Colonic mucosa (tissue), 4 donors: ENCODE results near the gene HBS1L. TPM values are rescaled to one million over a fixed set of nuclear protein-coding genes. Genes with fewer than 3 reads are reported as not detected.

Source experiments
- DNase-seq: peaks from one replicate; pipeline ENCODE4 v3.0.0-alpha.2; 2020
- H3K27ac ChIP-seq: fragments of 200-600 bp; one replicate; pipeline ENCODE4 v1.8.0; 2021
- H3K27me3 ChIP-seq: fragments of 200-600 bp; one replicate; pipeline ENCODE4 v1.8.0; 2021
- H3K36me3 ChIP-seq: fragments of 200-600 bp; one replicate; pipeline ENCODE4 v1.8.0; 2021
- H3K4me1 ChIP-seq: fragments of 200-600 bp; one replicate; pipeline ENCODE4 v1.8.0; 2021; ENCODE audit warnings: mild to moderate bottlenecking
- H3K4me3 ChIP-seq: fragments of 200-600 bp; one replicate; pipeline ENCODE4 v1.8.0; 2021
- H3K9ac ChIP-seq, 2 donors: one replicate each; pipeline ENCODE4 v1.7.0; 2013; ENCODE audit warnings: control low read depth in 2 of 2, low read depth in 2 of 2, low read length in 2 of 2
- H3K9me3 ChIP-seq: fragments of 200-600 bp; one replicate; pipeline ENCODE4 v1.8.0; 2021
- CTCF ChIP-seq: fragments of 200-600 bp; IDR thresholded peaks from one replicate; pipeline ENCODE4 v1.8.0; 2022; ENCODE audit warnings: antibody characterized with exemption, mild to moderate bottlenecking
- intact Hi-C: fragments of 100-400 bp; cut with DNase I; formaldehyde crosslinking; loops from one replicate; pipeline ENCODE4 v1.14.1; 2022
- total RNA-seq, 2 donors: library from RNA; stranded (reverse); fragmentation: NEBNext Ultra II Directional in 1 of 2; extraction: Animal tissue kit (Norgen Biotek cat#: 25700) in 1 of 2; gene quantifications; one replicate each; pipeline ENCODE4 v1.2.1, GENCODE V29; 2021
- donor health status: healthy.
- donor health status: DM: no; HTN: no; CAD: no.
- donor health status: DM: no; HTN: no; CAD: no.

The HBS1L gene
- total RNA-seq, 2 donors from 2014 or later, result 58.1 to 59.7 TPM

DNA sequence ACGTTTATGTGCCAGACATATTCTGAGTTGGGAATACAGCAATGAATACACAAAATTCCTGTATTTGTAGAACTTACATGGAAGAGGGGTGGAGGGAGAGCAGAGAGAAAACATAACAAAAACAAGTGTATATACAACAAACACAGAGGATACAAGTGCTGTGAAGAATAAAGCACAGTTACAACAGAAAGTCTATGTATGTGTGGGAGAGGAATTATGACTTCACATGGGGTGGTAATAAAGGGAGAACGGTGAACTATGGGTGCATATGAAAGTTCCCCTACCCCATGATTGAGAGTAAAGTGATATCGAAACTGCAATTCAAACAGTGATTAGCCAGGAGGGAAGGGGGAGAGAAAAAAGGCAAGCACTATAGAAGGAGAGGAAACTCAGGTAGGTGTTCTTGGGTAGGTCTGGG is 24.6 kb downstream of the HBS1L start:
- Histone ChIP-seq H3K27me3 (no peaks in the 10 kb centered on the region), H3K9ac (no peak overlapping the region), H3K4me3 (no peak overlapping the region), H3K27ac (no peak overlapping the region), H3K4me1 (no peaks in the 10 kb centered on the region), H3K9me3 (no peaks in the 10 kb centered on the region), H3K36me3 (no peaks in the 10 kb centered on the region)
- TF ChIP-seq CTCF, result no peak
- intact Hi-C loops, result no loop called here
- no peak for DNase-seq

GRCh38 chr6:135025775-135026174 is 28.8 kb downstream of the HBS1L start:
- no peaks in the 10 kb centered on the region for H3K36me3 ChIP-seq
- H3K4me3 ChIP-seq, result no peak overlapping the region
- H3K9ac ChIP-seq, result no peak overlapping the region
- TF ChIP-seq CTCF, result no peak
- H3K9me3 ChIP-seq, result no peaks in the 10 kb centered on the region
- H3K27ac ChIP-seq, result no peak overlapping the region
- intact Hi-C loops, result no loop called here
- no peaks in the 10 kb centered on the region for H3K27me3 ChIP-seq
- H3K4me1 ChIP-seq, result no peaks in the 10 kb centered on the region
- DNase-seq, result no peak

DNA sequence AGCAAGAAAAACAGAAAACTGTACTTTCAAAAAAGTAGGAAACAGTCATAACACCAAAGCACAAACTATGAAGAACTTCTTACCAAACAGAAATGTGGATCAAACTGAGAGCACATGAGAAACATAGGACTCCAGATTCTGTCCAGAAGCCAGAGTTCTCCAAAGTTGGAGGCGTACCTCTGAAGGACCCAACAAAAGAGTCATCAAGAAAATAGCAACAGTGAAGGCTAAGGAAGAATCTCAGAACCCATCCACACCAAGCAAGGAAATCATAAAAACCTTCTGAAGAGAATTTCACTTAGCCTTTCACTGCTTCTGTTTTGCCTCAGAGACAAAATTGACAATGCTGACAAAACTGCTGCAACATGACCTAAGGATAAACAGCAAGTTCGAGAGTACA is 29.4 kb downstream of the HBS1L start:
- intact Hi-C loops, result no loop called here
- H3K27me3 ChIP-seq, result no peaks in the 10 kb centered on the region
- no peaks in the 10 kb centered on the region for H3K36me3 ChIP-seq
- no peak overlapping the region for H3K9ac ChIP-seq
- no peak for DNase-seq
- TF ChIP-seq CTCF, result no peak
- no peaks in the 10 kb centered on the region for H3K9me3 ChIP-seq
- H3K27ac ChIP-seq, result no peak overlapping the region
- H3K4me3 ChIP-seq, result no peak overlapping the region
- no peaks in the 10 kb centered on the region for H3K4me1 ChIP-seq

GRCh38 chr6:135022050-135022697 is 32.4 kb downstream of the HBS1L start:
- no peak for DNase-seq
- H3K27ac ChIP-seq, result no peak overlapping the region
- H3K27me3 ChIP-seq, result no peaks in the 10 kb centered on the region
- no peaks in the 10 kb centered on the region for H3K9me3 ChIP-seq
- intact Hi-C loops, result no loop called here
- no peak overlapping the region for H3K4me3 ChIP-seq
- TF ChIP-seq CTCF, result no peak
- no peaks in the 10 kb centered on the region for H3K4me1 ChIP-seq
- no peaks in the 10 kb centered on the region for H3K36me3 ChIP-seq
- no peak overlapping the region for H3K9ac ChIP-seq

DNA sequence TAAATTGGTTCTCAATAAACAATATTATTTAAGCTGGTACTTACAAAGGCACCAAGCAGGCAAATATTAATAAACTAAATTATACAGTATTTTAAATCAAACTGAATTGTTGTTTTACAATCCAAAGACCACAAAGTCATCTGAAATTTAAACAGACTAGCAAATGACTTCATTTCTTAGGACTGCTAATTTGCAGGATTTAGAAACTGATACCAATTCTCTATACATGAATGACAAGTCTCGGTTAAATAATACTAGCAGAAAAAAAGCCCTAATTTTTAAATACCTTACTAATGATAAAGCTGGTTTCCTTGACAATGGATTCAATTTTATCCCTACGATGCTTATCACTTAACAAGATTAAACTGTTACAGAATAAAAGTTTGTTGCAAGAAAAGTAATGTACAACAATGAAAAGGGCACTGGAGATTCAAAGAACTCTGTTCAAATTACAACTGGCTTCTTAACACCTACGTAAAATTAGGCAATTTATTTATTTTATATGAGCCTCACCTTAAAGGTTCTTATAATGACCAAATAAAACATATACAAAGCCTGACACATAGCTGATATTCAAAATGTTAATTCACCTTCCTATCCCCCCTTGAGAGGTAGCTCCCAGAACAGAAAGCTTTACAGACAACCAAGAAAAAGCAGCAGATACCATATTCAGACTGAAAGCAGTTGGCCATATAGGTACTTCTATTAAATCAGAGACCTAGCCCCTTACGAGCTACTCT is 33.1 kb downstream of the HBS1L start:
- H3K27ac ChIP-seq, result no peak overlapping the region
- H3K9me3 ChIP-seq, result no peaks in the 10 kb centered on the region
- no peak overlapping the region for H3K4me3 ChIP-seq
- no peak for DNase-seq
- intact Hi-C loops, result no loop called here
- no peaks in the 10 kb centered on the region for H3K4me1 ChIP-seq
- no peaks in the 10 kb centered on the region for H3K27me3 ChIP-seq
- H3K36me3 ChIP-seq, result no peaks in the 10 kb centered on the region
- no peak for TF ChIP-seq CTCF
- no peak overlapping the region for H3K9ac ChIP-seq
